Neural cell (in vitro differentiated cells): ENCODE results near the gene POU2F2. TPM values are rescaled to one million over a fixed set of nuclear protein-coding genes. Genes with fewer than 3 reads are reported as not detected.

Experiments
- H2AFZ ChIP-seq: fragments of 200-600, 300-800 bp; sonication (generic), shearing (Covaris generic); 2 replicates; pipeline ENCODE4 v1.6.0; 2014; ENCODE audit warnings: low read depth, mild to moderate bottlenecking, antibody characterized with exemption, low read length, moderate library complexity
- H3F3A ChIP-seq: fragments of 200-600 bp; shearing (Covaris generic); 2 replicates; pipeline ENCODE4 v1.6.1; 2016; ENCODE audit warnings: mild to moderate bottlenecking, moderate library complexity, mixed read lengths, antibody characterized with exemption, low read length; ENCODE audit not compliant: insufficient read depth, poor library complexity, severe bottlenecking
- H3K27ac ChIP-seq: fragments of 200-600, 300-800 bp; sonication (generic), shearing (Covaris generic); 2 replicates; pipeline ENCODE4 v1.5.1; 2014; ENCODE audit warnings: mild to moderate bottlenecking, low read length, moderate library complexity
- H3K27me3 ChIP-seq: fragments of 300-800, 200-600 bp; sonication (generic), shearing (Covaris generic); 2 replicates; pipeline ENCODE4 v1.6.0; 2014; ENCODE audit warnings: mild to moderate bottlenecking, low read depth, low read length, moderate library complexity; ENCODE audit not compliant: insufficient read depth
- H3K36me3 ChIP-seq: fragments of 300-800, 200-600 bp; sonication (generic), shearing (Covaris generic); 2 replicates; pipeline ENCODE4 v1.5.1; 2014; ENCODE audit warnings: mild to moderate bottlenecking, antibody characterized with exemption, low read length, moderate library complexity; ENCODE audit not compliant: insufficient read depth
- H3K4me2 ChIP-seq: fragments of 300-800, 200-600 bp; sonication (generic), shearing (Covaris generic); 2 replicates; pipeline ENCODE4 v1.6.0; 2014; ENCODE audit warnings: mild to moderate bottlenecking, low read length
- H3K4me3 ChIP-seq: fragments of 300-800, 200-600 bp; sonication (generic), shearing (Covaris generic); 2 replicates; pipeline ENCODE4 v1.5.1; 2014; ENCODE audit warnings: mild to moderate bottlenecking, low read length, moderate library complexity
- H3K79me2 ChIP-seq: fragments of 200-600 bp; shearing (Covaris generic); replicated peaks from 2 replicates; pipeline ENCODE4 v1.6.0; 2014; ENCODE audit warnings: mild to moderate bottlenecking, low read length, moderate library complexity; ENCODE audit not compliant: insufficient read depth
- H3K9ac ChIP-seq: fragments of 300-800, 200-600 bp; sonication (generic), shearing (Covaris generic); 2 replicates; pipeline ENCODE4 v1.6.1; 2016; ENCODE audit warnings: mild to moderate bottlenecking, low read length, mixed read lengths
- H3K9me2 ChIP-seq: fragments of 200-600 bp; shearing (Covaris generic); 2 replicates; pipeline ENCODE4 v1.6.1; 2016; ENCODE audit warnings: mild to moderate bottlenecking, low read length, mixed read lengths; ENCODE audit not compliant: insufficient read depth
- H3K9me3 ChIP-seq: fragments of 200-600, 300-800 bp; sonication (generic), shearing (Covaris generic); 2 replicates; pipeline ENCODE4 v1.6.1; 2016; ENCODE audit warnings: mild to moderate bottlenecking, mixed run types, low read length, moderate library complexity, mixed read lengths
- H4K20me1 ChIP-seq: fragments of 200-600 bp; shearing (Covaris generic); 2 replicates; pipeline ENCODE4 v1.6.1; 2016; ENCODE audit warnings: mild to moderate bottlenecking, mixed run types; ENCODE audit not compliant: insufficient read depth
- EP300 ChIP-seq: fragments of 450-650 bp; conservative IDR thresholded peaks from 2 replicates; pipeline ENCODE4 v1.6.1; 2014; ENCODE audit warnings: antibody characterized with exemption, mild to moderate bottlenecking, moderate library complexity; ENCODE audit not compliant: poor library complexity, severe bottlenecking
- EZH2 ChIP-seq: fragments of 200-600, 300-800 bp; shearing (Covaris generic), sonication (generic); IDR thresholded peaks from 2 replicates; pipeline ENCODE4 v1.6.1; 2014; ENCODE audit warnings: antibody characterized with exemption, low read length, borderline replicate concordance, mild to moderate bottlenecking; ENCODE audit not compliant: insufficient read depth, poor library complexity, severe bottlenecking
- MXI1 ChIP-seq: fragments of 450-650 bp; conservative IDR thresholded peaks from 2 replicates; pipeline ENCODE4 v1.6.1; 2014; ENCODE audit warnings: antibody characterized with exemption, mild to moderate bottlenecking; ENCODE audit not compliant: poor library complexity, severe bottlenecking
- POLR2AphosphoS5 ChIP-seq: IDR thresholded peaks from 2 replicates; pipeline ENCODE4 v1.6.1; 2012
- RAD21 ChIP-seq: fragments of 450-650 bp; conservative IDR thresholded peaks from 2 replicates; pipeline ENCODE4 v1.6.1; 2014; ENCODE audit warnings: antibody characterized with exemption, mild to moderate bottlenecking, moderate library complexity
- SMC3 ChIP-seq: fragments of 450-650 bp; conservative IDR thresholded peaks from 2 replicates; pipeline ENCODE4 v1.6.1; 2014; ENCODE audit warnings: antibody characterized with exemption, mild to moderate bottlenecking, moderate library complexity; ENCODE audit not compliant: poor library complexity
- TAF1 ChIP-seq: IDR thresholded peaks from 2 replicates; pipeline ENCODE4 v1.6.1; 2012; ENCODE audit warnings: low read depth
- polyA plus RNA-seq: library from polyadenylated mRNA; depleted of rRNA; stranded (reverse); fragments of >200 nt; gene quantifications from 2 replicates; pipeline ENCODE4 v1.2.3, GENCODE V29; 2014
- TF ChIP-seq, protein P1 (sequence below): IDR thresholded peaks from 2 replicates; pipeline ENCODE4 v1.6.1; 2012; ENCODE audit warnings: borderline replicate concordance
- TF ChIP-seq, protein P2 (sequence below): fragments of 450-650 bp; IDR thresholded peaks from 2 replicates; pipeline ENCODE4 v1.5.1; 2014; ENCODE audit warnings: antibody characterized with exemption, mild to moderate bottlenecking, moderate library complexity; ENCODE audit not compliant: poor library complexity, severe bottlenecking

The POU2F2 gene
- polyA plus RNA-seq, 1 donor from 2014 or later, result 7.7 TPM

DNA sequence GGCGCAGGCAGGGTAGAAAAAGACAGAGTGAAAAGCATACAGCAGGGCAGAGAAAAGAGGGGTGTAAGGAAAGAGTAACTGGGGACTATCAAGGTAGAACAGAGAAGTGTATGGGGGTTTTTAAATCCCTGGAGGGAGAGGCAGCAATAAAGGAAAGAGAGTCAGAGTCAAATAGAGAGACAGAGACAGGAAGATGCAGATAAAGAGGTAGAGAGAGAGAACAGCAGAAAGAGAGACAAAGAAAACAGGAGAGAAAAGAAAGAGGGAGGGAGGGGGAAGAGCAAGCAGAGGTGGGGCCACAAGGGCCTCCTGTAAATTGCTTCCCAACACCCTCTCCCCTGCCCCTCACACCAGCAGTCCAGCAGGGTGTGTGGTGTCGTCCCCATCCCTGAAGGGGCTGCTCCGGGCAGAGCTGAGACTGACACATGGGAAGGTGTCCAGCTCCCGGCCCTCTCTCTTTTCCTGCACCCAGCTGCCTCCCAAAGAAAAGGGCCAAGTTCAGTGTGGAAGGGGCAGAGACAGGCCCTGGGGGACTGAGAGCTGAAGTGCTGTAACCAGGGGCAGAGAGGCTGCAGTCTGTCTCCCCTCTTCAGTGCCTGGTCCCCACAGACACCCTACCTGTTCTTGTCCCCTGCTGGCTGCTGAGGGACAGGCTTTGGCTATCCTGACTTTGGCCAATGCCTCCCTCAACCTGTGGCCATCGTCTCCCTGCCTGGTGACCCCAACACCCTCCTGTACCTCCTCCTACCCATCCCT, 17.4 kb upstream of the POU2F2 start:
- H3K27ac ChIP-seq, result peak overlapping the region; percentile 74
- H4K20me1 ChIP-seq, result no peaks in the 10 kb centered on the region

GRCh38 chr19:42148266-42148665, 16.0 kb upstream of the POU2F2 start:
- Histone ChIP-seq H3K4me2 (no peak overlapping the region), H3K79me2 (no peaks in the 10 kb centered on the region), H3K27me3 (no peaks in the 10 kb centered on the region), H3K36me3 (no peaks in the 10 kb centered on the region), H3K9ac (no peak overlapping the region), H3K9me3 (no peaks in the 10 kb centered on the region), H3K9me2 (no peaks in the 10 kb centered on the region), H2AFZ (no peak overlapping the region), H4K20me1 (no peaks in the 10 kb centered on the region), H3F3A (no peaks in the 10 kb centered on the region), H3K4me3 (no peak overlapping the region), H3K27ac (no peak overlapping the region)
- TF ChIP-seq, protein P1, sequence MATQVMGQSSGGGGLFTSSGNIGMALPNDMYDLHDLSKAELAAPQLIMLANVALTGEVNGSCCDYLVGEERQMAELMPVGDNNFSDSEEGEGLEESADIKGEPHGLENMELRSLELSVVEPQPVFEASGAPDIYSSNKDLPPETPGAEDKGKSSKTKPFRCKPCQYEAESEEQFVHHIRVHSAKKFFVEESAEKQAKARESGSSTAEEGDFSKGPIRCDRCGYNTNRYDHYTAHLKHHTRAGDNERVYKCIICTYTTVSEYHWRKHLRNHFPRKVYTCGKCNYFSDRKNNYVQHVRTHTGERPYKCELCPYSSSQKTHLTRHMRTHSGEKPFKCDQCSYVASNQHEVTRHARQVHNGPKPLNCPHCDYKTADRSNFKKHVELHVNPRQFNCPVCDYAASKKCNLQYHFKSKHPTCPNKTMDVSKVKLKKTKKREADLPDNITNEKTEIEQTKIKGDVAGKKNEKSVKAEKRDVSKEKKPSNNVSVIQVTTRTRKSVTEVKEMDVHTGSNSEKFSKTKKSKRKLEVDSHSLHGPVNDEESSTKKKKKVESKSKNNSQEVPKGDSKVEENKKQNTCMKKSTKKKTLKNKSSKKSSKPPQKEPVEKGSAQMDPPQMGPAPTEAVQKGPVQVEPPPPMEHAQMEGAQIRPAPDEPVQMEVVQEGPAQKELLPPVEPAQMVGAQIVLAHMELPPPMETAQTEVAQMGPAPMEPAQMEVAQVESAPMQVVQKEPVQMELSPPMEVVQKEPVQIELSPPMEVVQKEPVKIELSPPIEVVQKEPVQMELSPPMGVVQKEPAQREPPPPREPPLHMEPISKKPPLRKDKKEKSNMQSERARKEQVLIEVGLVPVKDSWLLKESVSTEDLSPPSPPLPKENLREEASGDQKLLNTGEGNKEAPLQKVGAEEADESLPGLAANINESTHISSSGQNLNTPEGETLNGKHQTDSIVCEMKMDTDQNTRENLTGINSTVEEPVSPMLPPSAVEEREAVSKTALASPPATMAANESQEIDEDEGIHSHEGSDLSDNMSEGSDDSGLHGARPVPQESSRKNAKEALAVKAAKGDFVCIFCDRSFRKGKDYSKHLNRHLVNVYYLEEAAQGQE, result no peak
- TF ChIP-seq RAD21, result no peak
- TF ChIP-seq, protein P2, sequence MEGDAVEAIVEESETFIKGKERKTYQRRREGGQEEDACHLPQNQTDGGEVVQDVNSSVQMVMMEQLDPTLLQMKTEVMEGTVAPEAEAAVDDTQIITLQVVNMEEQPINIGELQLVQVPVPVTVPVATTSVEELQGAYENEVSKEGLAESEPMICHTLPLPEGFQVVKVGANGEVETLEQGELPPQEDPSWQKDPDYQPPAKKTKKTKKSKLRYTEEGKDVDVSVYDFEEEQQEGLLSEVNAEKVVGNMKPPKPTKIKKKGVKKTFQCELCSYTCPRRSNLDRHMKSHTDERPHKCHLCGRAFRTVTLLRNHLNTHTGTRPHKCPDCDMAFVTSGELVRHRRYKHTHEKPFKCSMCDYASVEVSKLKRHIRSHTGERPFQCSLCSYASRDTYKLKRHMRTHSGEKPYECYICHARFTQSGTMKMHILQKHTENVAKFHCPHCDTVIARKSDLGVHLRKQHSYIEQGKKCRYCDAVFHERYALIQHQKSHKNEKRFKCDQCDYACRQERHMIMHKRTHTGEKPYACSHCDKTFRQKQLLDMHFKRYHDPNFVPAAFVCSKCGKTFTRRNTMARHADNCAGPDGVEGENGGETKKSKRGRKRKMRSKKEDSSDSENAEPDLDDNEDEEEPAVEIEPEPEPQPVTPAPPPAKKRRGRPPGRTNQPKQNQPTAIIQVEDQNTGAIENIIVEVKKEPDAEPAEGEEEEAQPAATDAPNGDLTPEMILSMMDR, result no peak
- no peak for TF ChIP-seq EP300
- TF ChIP-seq EZH2, result no peak
- TF ChIP-seq MXI1, result no peak
- TF ChIP-seq POLR2AphosphoS5, result no peak
- TF ChIP-seq SMC3, result no peak
- no peak for TF ChIP-seq TAF1

More for the DNA sequence above, 17.4 kb upstream of the POU2F2 start:
- TF ChIP-seq RAD21 (no peak), POLR2AphosphoS5 (no peak), TAF1 (no peak), MXI1 (no peak), SMC3 (no peak), EP300 (no peak), EZH2 (no peak)
- TF ChIP-seq, protein P1, result no peak
- TF ChIP-seq, protein P2, result no peak
- H3K79me2 ChIP-seq, result no peaks in the 10 kb centered on the region
- H3K27me3 ChIP-seq, result no peaks in the 10 kb centered on the region
- H3K36me3 ChIP-seq, result no peaks in the 10 kb centered on the region
- H3K4me3 ChIP-seq, result peak overlapping the region; percentile 28
- H3K9me3 ChIP-seq, result no peaks in the 10 kb centered on the region
- no peak overlapping the region for H2AFZ ChIP-seq
- no peaks in the 10 kb centered on the region for H3F3A ChIP-seq
- no peaks in the 10 kb centered on the region for H3K9me2 ChIP-seq
- H3K4me2 ChIP-seq, result no peak overlapping the region
- peak overlapping the region; percentile 58 for H3K9ac ChIP-seq
